ENCODE data around the gene RPN2. TPM values are rescaled to one million over a fixed set of nuclear protein-coding genes. Genes with fewer than 3 reads are reported as not detected.

RPN2 gene
- total RNA-seq, 1 donor from 2014 or later = 156 TPM

DNA sequence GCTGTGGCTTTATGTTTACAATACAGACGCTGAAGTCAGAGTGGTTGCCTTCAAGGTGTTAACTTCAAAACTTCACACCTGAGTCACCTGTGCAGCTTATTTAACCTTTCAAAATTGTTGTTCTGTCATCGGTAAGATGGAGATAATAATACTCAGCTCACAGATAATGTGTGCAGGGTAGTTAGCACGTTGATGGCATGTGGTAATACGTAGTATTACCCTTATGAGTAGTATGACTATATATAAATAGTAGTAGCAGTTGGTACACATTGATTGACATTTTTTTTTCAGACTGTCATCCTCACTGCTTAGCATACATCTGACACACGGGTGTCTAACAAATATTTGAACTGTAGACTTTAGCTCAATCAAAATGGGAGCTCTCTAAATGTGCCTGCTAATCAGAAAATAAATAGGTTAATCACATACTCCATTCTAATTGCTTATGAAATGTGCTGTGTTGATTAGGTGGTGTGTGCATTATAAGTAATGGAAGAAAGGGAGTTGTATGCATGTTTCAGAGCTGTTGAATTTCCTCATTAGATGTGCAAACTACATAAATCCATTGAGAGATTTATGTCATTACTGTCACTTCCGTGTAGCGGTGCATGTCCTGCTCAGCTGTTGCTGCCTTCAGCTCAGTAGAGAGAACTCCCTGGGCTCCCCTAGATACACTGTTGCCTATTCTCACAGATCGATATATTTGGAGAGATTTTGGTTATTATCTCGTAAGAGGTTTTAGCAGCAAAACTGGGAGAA is 11.4 kb downstream of the RPN2 start:
- Mint-ChIP-seq H3K4me1 (ENCODE audit: low read depth, unreplicated experiment) (peaks cover 29% of the 10 kb centered on the region), H3K9me3 (ENCODE audit: unreplicated experiment) (no peaks in the 10 kb centered on the region), H3K27me3 (ENCODE audit: unreplicated experiment) (peaks cover 4% of the 10 kb centered on the region), H3K4me3 (ENCODE audit: unreplicated experiment) (peak overlapping the region; percentile 12), H3K27ac (ENCODE audit: unreplicated experiment) (peak overlapping the region; percentile 85), H3K36me3 (ENCODE audit: unreplicated experiment) (no peaks in the 10 kb centered on the region)
- no peak for DNase-seq
- TF ChIP-seq, protein P1, sequence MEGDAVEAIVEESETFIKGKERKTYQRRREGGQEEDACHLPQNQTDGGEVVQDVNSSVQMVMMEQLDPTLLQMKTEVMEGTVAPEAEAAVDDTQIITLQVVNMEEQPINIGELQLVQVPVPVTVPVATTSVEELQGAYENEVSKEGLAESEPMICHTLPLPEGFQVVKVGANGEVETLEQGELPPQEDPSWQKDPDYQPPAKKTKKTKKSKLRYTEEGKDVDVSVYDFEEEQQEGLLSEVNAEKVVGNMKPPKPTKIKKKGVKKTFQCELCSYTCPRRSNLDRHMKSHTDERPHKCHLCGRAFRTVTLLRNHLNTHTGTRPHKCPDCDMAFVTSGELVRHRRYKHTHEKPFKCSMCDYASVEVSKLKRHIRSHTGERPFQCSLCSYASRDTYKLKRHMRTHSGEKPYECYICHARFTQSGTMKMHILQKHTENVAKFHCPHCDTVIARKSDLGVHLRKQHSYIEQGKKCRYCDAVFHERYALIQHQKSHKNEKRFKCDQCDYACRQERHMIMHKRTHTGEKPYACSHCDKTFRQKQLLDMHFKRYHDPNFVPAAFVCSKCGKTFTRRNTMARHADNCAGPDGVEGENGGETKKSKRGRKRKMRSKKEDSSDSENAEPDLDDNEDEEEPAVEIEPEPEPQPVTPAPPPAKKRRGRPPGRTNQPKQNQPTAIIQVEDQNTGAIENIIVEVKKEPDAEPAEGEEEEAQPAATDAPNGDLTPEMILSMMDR (IDR thresholded peaks at IDR 0.05; ENCODE audit: partially characterized antibody, unreplicated experiment) = no peak

DNA sequence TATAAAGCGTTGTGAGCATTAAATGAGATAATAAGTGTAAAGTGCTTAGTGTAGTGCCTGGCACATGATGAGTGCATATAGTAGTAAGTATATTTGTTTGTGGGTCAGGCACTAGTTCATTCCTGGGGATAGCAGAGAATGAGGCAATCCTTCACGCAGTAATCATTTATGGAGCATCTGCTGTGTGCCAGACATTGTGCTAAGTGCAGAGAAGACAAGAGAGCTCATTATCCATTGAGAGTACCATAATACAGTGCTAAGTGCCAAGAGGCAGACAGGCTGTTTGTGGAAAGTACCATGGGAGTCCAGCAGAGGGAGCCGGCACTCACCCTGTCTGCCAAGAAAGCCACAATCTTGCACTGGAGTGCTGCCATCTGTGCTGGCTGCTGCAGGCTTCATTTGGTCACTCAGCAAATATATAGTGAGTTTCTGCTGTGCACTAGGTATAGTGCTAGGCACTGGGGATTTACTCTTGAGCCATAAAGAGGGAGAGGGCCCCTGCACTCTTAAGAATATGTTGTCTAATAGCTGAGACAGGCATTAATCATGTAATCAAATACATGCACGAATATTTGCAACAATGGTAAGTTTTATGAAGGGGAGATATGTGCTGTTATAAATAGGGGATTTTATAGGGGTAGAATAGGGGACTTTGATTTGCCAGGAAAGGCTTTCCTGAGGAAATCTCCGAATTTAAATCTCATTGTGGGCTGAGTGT is 13.2 kb downstream of the RPN2 start:
- H3K9me3 Mint-ChIP-seq (ENCODE audit: unreplicated experiment) = no peaks in the 10 kb centered on the region
- H3K4me3 Mint-ChIP-seq (ENCODE audit: unreplicated experiment) = peak overlapping the region; percentile 22
- H3K27me3 Mint-ChIP-seq (ENCODE audit: unreplicated experiment) = peaks cover 3% of the 10 kb centered on the region
- TF ChIP-seq, protein P1 (IDR thresholded peaks at IDR 0.05; ENCODE audit: partially characterized antibody, unreplicated experiment) = peak; percentile 93
- peak; percentile 89 for DNase-seq
- no peaks in the 10 kb centered on the region for H3K36me3 Mint-ChIP-seq (ENCODE audit: unreplicated experiment)
- peaks cover 29% of the 10 kb centered on the region for H3K4me1 Mint-ChIP-seq (ENCODE audit: low read depth, unreplicated experiment)
- peak overlapping the region; percentile 91 for H3K27ac Mint-ChIP-seq (ENCODE audit: unreplicated experiment)

DNA sequence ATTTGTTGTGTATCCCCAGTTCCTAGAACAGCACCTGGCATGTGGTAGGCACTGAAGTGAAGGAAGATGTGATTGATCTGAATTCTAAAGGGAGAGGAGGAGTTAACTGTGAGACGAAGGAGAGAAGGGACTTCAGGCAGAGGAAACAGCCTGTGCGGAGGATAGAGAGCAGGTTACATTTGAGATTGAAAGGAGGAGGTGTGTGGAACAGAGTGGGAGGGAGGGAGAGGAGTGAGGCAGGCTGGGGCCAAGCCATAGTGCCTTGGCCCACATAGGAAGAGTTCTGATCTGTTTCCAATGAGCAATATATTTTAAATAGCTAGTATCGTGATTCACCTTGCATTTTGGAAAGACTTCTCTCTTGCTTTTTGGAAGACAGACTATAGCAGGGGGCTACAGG is 14.1 kb downstream of the RPN2 start:
- H3K4me3 Mint-ChIP-seq (ENCODE audit: unreplicated experiment) = peak overlapping the region; percentile 21
- H3K36me3 Mint-ChIP-seq (ENCODE audit: unreplicated experiment) = no peaks in the 10 kb centered on the region
- H3K9me3 Mint-ChIP-seq (ENCODE audit: unreplicated experiment) = no peaks in the 10 kb centered on the region
- H3K4me1 Mint-ChIP-seq (ENCODE audit: low read depth, unreplicated experiment) = peaks cover 29% of the 10 kb centered on the region
- peak overlapping the region; percentile 91 for H3K27ac Mint-ChIP-seq (ENCODE audit: unreplicated experiment)
- H3K27me3 Mint-ChIP-seq (ENCODE audit: unreplicated experiment) = peaks cover 2% of the 10 kb centered on the region
- TF ChIP-seq, protein P1 (IDR thresholded peaks at IDR 0.05; ENCODE audit: partially characterized antibody, unreplicated experiment) = no peak
- DNase-seq = no peak

DNA sequence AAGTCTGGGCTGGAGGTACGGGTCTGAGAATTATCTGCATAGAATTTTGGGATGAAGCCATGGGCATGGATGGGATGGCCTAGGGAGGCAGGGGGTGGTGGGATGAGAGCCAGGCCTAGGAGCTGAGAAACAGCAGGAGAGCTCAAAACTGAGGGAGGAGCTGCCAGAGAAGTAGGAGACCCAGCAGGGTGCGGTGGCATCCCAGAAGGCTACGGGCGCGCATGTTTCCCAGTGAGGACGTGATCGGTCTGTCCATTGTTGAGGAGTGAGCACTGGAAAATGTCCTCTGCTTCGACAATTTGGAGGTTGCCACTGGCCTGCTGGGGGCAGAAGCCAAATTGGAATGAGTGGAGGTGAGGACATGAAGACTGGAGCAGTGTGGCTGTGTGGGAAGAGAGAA is 14.7 kb downstream of the RPN2 start:
- H3K27me3 Mint-ChIP-seq (ENCODE audit: unreplicated experiment) = peaks cover 2% of the 10 kb centered on the region
- peak overlapping the region; percentile 43 for H3K4me3 Mint-ChIP-seq (ENCODE audit: unreplicated experiment)
- H3K36me3 Mint-ChIP-seq (ENCODE audit: unreplicated experiment) = no peaks in the 10 kb centered on the region
- no peak for DNase-seq
- H3K9me3 Mint-ChIP-seq (ENCODE audit: unreplicated experiment) = no peaks in the 10 kb centered on the region
- TF ChIP-seq, protein P1 (IDR thresholded peaks at IDR 0.05; ENCODE audit: partially characterized antibody, unreplicated experiment) = no peak
- H3K4me1 Mint-ChIP-seq (ENCODE audit: low read depth, unreplicated experiment) = peaks cover 32% of the 10 kb centered on the region
- H3K27ac Mint-ChIP-seq (ENCODE audit: unreplicated experiment) = peak overlapping the region; percentile 40

Data from glutamatergic neuron (in vitro differentiated cells).